SH-SY5Y (cell line): ENCODE data around the gene TMEM147.

ENCODE experiments used
- GATA2 ChIP-seq: IDR thresholded peaks from 2 replicates; pipeline ENCODE4 v1.6.1; 2011; ENCODE audit warnings: mild to moderate bottlenecking, low read depth, low read length
- GATA3 ChIP-seq: IDR thresholded peaks from 2 replicates; pipeline ENCODE4 v1.6.1; 2011; ENCODE audit warnings: low read depth, mild to moderate bottlenecking, low read length, moderate library complexity

GRCh38 chr19:35582760-35583159, 37.3 kb downstream of the TMEM147 start:
- TF ChIP-seq GATA3 (no peak), GATA2 (no peak)
